NCI-H187 treated with DMSO at 0.1 percent for 48 hours (cell line): ENCODE data around the gene NPSR1.

Experiments used
- DNase-seq: peaks from one replicate; lab custom pipeline; 2025; lab: John Stamatoyannopoulos, UW

Gene NPSR1

GRCh38 chr7:34723338-34723737 lies 65.3 kb downstream of the NPSR1 start:
- DNase-seq: no peak

GRCh38 chr7:34723866-34724490 lies 66.0 kb downstream of the NPSR1 start:
- no peak for DNase-seq

- DNase-seq: no peak
These were observed 68.2 kb downstream of the NPSR1 start for GRCh38 chr7:34726221-34726620.

- DNase-seq: peak; percentile 17
These were observed 69.5 kb downstream of the NPSR1 start for GRCh38 chr7:34727464-34727995.

GRCh38 chr7:34728156-34728555 lies 70.1 kb downstream of the NPSR1 start:
- no peak for DNase-seq

- DNase-seq: no peak
These were observed 76.8 kb downstream of the NPSR1 start for GRCh38 chr7:34734771-34735170.

GRCh38 chr7:34735526-34735925 lies 77.5 kb downstream of the NPSR1 start:
- DNase-seq: no peak

GRCh38 chr7:34739651-34740300 lies 81.8 kb downstream of the NPSR1 start:
- DNase-seq: no peak

- DNase-seq: no peak
These were observed 82.8 kb downstream of the NPSR1 start for GRCh38 chr7:34740840-34741239.

GRCh38 chr7:34747176-34747781 lies 89.3 kb downstream of the NPSR1 start:
- DNase-seq: no peak

GRCh38 chr7:34747867-34748727 lies 90.1 kb downstream of the NPSR1 start:
- peak; percentile 21 for DNase-seq

GRCh38 chr7:34748728-34749089 lies 90.7 kb downstream of the NPSR1 start:
- DNase-seq: no peak

GRCh38 chr7:34749446-34749845 lies 91.4 kb downstream of the NPSR1 start:
- no peak for DNase-seq

- no peak for DNase-seq
These were observed 92.2 kb downstream of the NPSR1 start for GRCh38 chr7:34750209-34750608.

GRCh38 chr7:34750636-34751035 lies 92.6 kb downstream of the NPSR1 start:
- no peak for DNase-seq

GRCh38 chr7:34751725-34752643 lies 94.0 kb downstream of the NPSR1 start:
- no peak for DNase-seq

GRCh38 chr7:34752929-34753328 lies 94.9 kb downstream of the NPSR1 start:
- DNase-seq: no peak

GRCh38 chr7:34755008-34755407 lies 97.0 kb downstream of the NPSR1 start:
- DNase-seq: no peak

- no peak for DNase-seq
These were observed 98.0 kb downstream of the NPSR1 start for GRCh38 chr7:34756025-34756437.

GRCh38 chr7:34756691-34757090 lies 98.7 kb downstream of the NPSR1 start:
- no peak for DNase-seq

GRCh38 chr7:34757570-34758110 lies 99.6 kb downstream of the NPSR1 start:
- DNase-seq: no peak
